ENCODE measurements around the gene SMARCC1.
A peak's percentile ranks its signal among the peaks of the same experiment; 100 is the strongest.

The SMARCC1 gene

DNA sequence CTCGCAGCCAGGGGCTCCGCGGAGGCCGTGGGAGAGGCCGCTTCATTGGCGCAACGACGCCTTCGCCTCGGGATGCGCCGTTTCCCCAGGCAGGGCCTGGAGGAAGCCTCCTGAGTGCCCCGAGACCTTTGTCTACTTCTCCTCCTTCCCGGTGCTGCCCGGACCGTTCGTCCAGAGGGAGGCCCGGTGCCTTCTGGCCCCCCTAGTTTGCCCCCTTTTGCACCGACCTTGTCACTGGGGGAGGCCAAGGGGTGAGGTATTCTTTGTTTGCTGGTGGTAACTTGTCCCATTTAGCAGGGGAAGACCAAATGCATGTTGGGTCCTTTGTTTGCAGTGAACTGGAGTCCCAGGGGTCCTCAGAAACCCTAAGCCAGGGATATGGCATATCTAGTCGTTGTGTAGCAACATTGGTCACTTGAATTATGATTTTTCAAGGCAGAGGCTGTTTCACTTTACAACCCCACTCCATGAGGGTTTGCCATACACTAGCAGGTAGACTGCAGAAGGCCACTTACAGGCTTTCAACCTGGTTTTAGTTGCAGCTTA is 21.9 kb upstream of the SMARCC1 start:
- DNase-seq (ENCODE audit: low read depth) = no peak
- peak overlapping the region; percentile 89 for H3K4me3 ChIP-seq (replicated peaks; ENCODE audit: low read depth, low read length)
- TF ChIP-seq, protein P1, sequence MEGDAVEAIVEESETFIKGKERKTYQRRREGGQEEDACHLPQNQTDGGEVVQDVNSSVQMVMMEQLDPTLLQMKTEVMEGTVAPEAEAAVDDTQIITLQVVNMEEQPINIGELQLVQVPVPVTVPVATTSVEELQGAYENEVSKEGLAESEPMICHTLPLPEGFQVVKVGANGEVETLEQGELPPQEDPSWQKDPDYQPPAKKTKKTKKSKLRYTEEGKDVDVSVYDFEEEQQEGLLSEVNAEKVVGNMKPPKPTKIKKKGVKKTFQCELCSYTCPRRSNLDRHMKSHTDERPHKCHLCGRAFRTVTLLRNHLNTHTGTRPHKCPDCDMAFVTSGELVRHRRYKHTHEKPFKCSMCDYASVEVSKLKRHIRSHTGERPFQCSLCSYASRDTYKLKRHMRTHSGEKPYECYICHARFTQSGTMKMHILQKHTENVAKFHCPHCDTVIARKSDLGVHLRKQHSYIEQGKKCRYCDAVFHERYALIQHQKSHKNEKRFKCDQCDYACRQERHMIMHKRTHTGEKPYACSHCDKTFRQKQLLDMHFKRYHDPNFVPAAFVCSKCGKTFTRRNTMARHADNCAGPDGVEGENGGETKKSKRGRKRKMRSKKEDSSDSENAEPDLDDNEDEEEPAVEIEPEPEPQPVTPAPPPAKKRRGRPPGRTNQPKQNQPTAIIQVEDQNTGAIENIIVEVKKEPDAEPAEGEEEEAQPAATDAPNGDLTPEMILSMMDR (IDR thresholded peaks at IDR 0.05; ENCODE audit: low read length, missing control alignments) = no peak

DNA sequence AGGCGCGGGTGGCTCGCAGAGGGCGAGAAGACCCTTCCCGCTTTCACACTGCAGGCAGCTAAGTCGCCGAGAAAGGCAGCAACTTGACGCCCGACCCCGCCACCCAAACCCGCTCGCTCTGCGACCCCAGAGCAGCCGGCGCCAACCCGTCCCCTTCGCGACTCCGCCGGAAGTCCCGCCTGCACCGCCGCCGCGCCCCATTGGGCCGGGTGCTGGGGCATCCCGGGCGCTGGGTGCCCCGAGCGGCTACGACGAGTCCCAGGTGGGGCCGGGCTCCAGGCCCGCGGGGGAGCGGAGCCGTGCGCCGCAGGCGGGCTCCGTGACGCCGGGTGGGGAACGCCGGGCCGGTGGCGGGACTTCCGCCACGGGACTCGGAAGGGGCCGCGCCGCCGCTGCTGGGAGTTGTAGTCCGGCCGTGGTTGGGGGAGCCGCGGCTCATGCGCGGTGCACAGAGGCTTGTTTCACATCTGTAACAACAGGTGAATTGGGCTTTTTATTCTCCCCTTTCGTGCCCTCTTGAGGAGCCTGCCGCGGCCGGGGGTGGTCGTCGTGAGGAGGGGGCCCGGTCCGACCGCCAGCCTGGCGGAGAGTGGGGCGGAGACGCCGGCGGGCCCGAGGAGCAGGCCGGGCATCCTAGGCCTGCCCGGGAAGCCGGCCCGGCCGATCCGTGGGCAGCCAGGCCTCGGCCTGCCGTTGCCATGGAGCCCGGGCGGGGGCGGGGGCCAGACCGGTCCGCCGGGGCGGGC is 21.2 kb upstream of the SMARCC1 start, which contains the start of gene DHX30:
TSS of gene DHX30 (plus strand) at position 405 of the 746 bp plus-strand sequence. CDS start 7,546 bp downstream, outside the sequence.
- TF ChIP-seq, protein P1 (IDR thresholded peaks at IDR 0.05; ENCODE audit: low read length, missing control alignments) = no peak
- DNase-seq (ENCODE audit: low read depth) = peak; percentile 87
- H3K4me3 ChIP-seq (replicated peaks; ENCODE audit: low read depth, low read length) = peak within 1 kb of the TSS; percentile 89

DNA sequence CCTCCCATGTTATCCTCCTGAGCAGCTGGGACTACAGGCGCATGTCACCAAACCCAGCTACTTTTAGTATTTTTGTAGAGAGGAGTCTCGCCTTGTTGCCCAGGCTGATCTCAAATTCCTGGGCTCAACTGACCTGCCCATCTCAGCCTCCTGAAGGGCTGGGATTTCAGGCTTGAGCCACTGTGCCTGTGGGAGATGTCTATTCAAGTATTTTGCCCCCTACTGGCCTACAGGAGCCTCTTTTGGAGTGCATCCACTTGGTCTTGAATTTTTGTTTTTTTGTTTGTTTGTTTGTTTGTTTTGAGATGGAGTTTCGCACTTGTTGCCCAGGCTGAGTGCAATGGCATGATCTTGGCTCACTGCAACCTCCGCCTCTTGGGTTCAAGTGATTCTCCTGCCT is 18.0 kb upstream of the SMARCC1 start:
- no peak overlapping the region for H3K4me3 ChIP-seq (replicated peaks; ENCODE audit: low read depth, low read length)
- no peak for DNase-seq (ENCODE audit: low read depth)
- TF ChIP-seq, protein P1 (IDR thresholded peaks at IDR 0.05; ENCODE audit: low read length, missing control alignments) = peak; percentile 37

DNA sequence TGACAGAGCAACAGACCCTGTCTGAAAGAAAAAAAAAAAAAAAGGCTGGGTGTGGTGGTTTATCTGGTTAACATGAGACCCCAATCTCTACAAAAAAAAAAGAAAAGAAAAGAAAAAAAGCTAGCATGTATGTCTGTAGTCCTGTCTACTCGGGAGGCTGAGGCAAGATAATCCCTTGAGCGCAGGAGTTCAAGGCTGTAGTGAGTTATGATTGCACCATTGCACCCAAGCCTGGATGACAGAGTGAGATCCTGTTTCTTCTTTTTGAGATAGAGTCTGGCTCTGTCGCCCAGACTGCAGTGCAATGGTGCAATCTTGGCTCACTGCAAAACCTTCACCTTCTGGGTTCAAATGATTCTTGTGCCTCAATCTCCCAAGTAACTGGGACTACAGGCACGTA is 12.9 kb upstream of the SMARCC1 start:
- TF ChIP-seq, protein P1 (IDR thresholded peaks at IDR 0.05; ENCODE audit: low read length, missing control alignments) = no peak
- DNase-seq (ENCODE audit: low read depth) = no peak
- no peak overlapping the region for H3K4me3 ChIP-seq (replicated peaks; ENCODE audit: low read depth, low read length)

DNA sequence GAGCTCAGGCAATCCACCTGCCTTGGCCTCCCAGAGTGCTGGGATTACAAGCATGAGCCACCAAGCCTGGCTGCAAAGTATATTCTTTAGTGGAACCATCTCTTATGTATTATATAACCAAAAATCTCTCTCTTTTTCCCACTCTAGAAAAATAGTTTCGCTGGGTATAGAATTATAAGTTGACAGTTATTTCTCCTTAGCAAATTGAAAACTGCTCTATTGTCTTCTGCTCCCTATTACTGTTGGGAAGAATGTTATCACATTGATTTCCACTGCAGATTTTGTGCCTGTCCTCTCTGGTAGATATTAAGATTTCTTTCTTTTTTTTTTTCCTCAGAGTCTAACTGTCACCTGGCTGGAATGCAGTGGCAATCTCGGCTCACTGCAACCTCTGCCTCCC is 11.0 kb upstream of the SMARCC1 start:
- H3K4me3 ChIP-seq (replicated peaks; ENCODE audit: low read depth, low read length) = no peak overlapping the region
- TF ChIP-seq, protein P1 (IDR thresholded peaks at IDR 0.05; ENCODE audit: low read length, missing control alignments) = no peak
- DNase-seq (ENCODE audit: low read depth) = no peak

DNA sequence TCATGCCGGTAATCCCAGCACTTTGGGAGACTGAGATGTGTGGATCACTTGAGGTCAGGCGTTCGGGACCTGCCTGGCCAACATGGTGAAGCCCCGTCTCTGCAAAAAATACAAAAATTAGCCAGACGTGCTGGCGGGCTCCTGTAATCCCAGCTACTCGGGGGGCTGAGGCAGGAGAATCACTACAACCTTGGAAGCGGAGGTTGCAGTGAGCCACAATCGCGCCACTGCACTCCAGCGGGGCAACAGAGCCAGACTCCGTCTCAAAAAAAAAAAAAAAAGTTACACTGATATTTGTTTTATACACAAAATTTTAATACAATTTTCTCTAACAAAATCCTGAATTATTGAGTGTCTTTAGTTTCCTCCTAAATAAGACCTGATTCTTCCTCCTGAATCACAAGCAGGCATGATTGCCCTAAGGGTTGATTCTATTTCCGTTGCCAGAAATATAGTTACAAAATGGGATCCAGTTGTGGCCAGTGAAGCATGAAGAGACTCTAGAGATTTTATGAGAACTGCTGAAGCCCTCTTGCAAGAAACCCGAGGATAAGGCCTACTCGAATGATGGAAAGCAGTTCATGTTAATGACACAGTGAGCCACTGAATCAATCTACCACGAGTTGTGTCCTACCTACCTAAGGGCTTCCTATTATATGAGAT is 9.6 kb upstream of the SMARCC1 start:
- H3K4me3 ChIP-seq (replicated peaks; ENCODE audit: low read depth, low read length) = no peak overlapping the region
- DNase-seq (ENCODE audit: low read depth) = no peak
- TF ChIP-seq, protein P1 (IDR thresholded peaks at IDR 0.05; ENCODE audit: low read length, missing control alignments) = no peak

Measured in fibroblast of pulmonary artery (primary cell).